ENCODE measurements around the gene MAGOH.
"Not testable (repeated sequence)": the region's sequence is repeated elsewhere in the genome, so short reads cannot be mapped to it uniquely, and the experiment has no call there.

The MAGOH gene

DNA sequence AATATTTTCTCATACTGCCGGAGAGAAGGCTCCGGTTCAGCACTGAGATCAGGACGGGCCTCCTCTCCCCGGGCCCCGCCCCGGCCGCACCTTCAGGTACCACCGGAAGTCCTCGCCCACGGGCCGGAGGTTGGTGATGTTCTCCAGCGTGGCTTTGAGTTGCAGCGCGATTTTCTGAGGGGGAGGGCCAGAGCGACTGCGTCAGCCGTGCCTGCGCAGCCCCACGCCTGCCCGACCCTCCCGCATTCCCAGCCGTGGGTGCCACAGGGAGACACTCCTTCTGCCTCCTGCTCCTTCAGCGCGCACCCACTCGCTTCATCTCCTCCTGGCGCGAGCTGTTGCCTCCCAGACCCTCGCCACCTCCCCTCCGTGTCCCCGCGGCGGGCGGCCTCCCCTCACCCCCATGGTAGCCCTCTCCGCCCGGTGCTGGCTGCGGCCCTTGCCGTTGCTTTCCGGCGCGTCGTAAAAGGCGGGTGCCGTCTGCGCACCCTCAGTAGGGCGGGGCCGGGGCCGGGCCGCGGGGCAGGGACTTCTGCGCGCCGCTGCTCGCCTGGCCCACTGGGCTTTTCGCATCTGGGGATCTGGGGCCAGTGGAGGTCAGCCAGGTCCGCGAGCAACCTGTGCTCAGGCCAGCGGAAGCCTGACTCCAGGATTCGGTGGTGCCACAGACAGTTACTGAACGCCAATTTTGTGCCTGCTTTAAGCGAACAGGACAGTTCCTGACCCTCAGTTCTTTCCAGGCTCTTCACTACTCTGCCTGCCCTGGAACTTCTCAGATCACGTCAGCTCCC lies 18.0 kb downstream of the MAGOH start, which contains the start of gene CZIB:
Gene CZIB (minus strand): TSS at position 464 of the 791 bp plus-strand sequence. CDS start 59 bp downstream, at position 405.
- DNase-seq (ENCODE audit: low read depth): peak; percentile 69

- no peak for DNase-seq (ENCODE audit: low read depth)
Measured at GRCh38 chr1:53219711-53220110, 18.6 kb downstream of the MAGOH start.

GRCh38 chr1:53218201-53218600 lies 20.1 kb downstream of the MAGOH start:
- no peak for DNase-seq (ENCODE audit: low read depth)

- no peak for DNase-seq (ENCODE audit: low read depth)
Measured at GRCh38 chr1:53214376-53214940, 23.9 kb downstream of the MAGOH start.

GRCh38 chr1:53210954-53211353 lies 27.4 kb downstream of the MAGOH start:
- no peak for DNase-seq (ENCODE audit: low read depth)

DNA sequence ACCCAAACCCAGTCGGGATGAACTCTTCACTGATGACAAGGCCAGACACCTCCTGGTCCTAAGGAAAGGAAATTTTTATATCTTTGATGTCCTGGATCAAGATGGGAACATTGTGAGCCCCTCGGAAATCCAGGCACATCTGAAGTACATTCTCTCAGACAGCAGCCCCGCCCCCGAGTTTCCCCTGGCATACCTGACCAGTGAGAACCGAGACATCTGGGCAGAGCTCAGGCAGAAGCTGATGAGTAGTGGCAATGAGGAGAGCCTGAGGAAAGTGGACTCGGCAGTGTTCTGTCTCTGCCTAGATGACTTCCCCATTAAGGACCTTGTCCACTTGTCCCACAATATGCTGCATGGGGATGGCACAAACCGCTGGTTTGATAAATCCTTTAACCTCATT lies 28.0 kb downstream of the MAGOH start:
- no peak for DNase-seq (ENCODE audit: low read depth)

DNA sequence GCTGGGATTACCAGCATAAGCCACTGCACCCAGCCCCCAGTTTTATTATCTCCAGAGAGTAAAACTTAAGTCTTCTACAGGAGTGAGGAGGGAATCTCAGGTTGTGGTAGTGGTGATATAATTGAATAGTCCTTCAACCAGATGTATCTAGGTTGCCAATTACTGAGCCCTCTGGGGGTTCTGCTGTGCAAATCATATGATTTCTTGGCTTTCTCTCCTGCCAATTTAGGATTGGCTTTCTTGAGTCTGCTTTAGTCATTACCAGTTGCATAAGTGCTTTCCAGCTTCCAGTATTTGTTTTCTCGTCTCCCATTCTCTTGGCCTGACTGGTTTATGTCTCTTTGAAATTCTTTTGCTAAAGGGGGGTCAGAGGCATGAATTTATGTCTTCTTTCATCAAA lies 30.6 kb downstream of the MAGOH start:
- DNase-seq (ENCODE audit: low read depth): no peak

DNA sequence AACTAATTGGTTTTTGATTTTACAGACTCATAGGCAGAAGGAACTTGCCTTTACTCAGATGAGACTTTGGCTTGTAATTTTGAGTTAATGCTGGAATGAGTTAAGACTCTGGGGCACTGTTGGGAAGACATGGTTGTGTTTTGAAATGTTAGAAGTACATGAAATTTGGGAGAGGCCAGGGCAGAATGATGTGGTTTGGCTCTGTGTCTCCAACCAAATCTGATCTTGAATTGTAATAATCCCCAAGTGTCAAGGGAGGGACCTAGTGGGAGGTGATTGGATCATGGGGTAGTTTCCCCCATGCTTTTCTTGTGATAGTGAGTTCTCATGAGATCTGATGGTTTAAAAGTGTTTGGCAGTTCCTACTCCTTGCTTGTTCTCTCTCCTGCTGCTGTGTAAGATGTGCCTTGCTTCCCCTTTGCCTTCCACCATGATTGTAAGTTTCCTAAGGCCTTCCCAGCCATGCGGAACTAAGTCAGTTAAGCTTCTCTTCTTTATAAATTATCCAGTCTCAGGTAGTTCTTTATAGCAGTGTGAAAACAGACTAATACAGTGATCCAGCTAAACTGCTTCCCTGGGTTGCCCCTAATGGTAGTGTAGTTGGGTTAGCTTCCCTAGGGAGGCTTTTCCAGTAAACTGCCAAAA lies 31.5 kb downstream of the MAGOH start:
- DNase-seq (ENCODE audit: low read depth): no peak

- DNase-seq (ENCODE audit: low read depth): not testable (repeated sequence)
Measured at GRCh38 chr1:53206083-53206685, 32.1 kb downstream of the MAGOH start.

- not testable (repeated sequence) for DNase-seq (ENCODE audit: low read depth)
Measured at GRCh38 chr1:53205496-53205895, 32.8 kb downstream of the MAGOH start.

DNA sequence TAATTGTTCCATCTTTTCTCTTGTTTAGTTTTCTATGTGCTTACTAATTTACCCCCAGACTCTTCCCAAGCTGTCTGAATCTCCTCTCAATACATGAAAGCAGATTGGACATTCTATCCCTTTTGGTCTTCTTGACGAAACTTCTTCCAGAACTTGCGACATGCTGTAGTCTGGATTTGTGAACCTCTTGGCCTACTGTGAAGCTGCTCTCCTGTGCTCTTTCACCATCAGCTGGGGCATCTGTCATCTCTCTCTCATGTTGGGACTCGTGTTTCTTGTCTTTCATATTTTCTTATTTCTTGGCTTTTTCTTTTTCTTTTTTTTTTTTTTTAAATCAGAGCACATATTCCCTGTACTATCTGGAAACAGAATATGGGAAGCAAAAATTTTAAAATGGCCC lies 34.9 kb downstream of the MAGOH start:
- DNase-seq (ENCODE audit: low read depth): no peak

- DNase-seq (ENCODE audit: low read depth): no peak
Measured at GRCh38 chr1:53198241-53198651, 40.1 kb downstream of the MAGOH start.

- DNase-seq (ENCODE audit: low read depth): no peak
Measured at GRCh38 chr1:53197291-53198200, 40.8 kb downstream of the MAGOH start.

GRCh38 chr1:53196485-53197290 lies 41.6 kb downstream of the MAGOH start, which contains the start of gene CPT2:
CPT2 (plus strand) TSS chr1:53196824; CDS start chr1:53196944, 120 bp downstream.
- DNase-seq (ENCODE audit: low read depth): no peak

GRCh38 chr1:53196017-53196484 lies 42.3 kb downstream of the MAGOH start:
- DNase-seq (ENCODE audit: low read depth): no peak

DNA sequence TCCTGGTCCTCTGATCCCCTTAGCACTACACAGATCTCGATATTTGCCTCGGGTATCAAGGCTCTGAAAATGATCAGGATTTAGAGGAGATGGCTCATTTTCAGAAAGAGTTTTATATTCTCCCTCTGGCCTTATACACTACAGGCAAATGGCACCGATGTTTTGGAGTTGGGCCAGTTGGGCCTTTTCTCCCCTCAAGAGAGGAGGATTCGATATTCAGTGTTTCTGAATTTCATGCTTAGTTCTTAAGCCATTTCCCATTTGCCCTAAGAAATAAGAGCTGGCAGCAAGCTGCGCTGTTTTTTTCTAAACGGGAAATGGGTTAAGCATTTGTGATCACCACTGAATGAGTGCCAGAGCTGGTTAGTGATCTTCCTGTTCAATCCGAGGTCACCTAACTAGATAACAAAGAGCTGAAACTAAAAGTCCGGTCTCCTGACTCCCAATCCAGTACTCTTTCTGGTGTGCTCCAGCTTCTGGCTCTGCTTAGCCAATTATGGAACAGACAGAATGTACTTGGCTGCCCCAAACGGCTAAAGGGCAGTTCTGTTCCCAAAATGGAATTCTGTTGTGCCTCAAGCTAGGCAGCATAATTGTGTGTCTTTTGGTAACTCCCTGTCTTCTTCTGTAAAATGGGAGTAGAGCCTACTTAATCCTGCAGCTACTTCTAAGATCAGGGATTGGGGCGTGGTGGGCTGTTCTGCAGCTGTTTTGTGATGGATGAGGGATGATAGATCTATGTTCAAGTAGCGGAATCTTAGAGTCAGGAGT lies 42.9 kb downstream of the MAGOH start:
- DNase-seq (ENCODE audit: low read depth): no peak

DNA sequence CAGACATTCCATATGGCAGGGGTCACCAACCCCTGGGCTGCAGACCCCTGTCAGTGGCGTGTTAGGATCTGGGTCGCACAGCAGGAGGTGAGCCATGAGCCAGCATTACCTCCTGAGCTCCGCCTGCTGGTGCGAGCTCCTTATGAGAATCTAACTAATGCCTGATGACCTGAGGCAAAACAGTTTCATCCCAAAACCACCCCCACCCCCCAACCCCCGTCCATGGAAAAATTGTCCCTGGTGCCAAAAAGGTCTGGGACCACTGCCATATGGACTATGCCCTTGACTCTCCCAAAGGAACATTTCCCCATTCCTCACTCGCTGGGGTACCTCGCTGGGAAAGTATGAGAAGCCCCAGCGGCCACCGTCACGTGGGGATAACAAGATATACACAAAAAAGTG lies 48.1 kb downstream of the MAGOH start:
- DNase-seq (ENCODE audit: low read depth): no peak

DNA sequence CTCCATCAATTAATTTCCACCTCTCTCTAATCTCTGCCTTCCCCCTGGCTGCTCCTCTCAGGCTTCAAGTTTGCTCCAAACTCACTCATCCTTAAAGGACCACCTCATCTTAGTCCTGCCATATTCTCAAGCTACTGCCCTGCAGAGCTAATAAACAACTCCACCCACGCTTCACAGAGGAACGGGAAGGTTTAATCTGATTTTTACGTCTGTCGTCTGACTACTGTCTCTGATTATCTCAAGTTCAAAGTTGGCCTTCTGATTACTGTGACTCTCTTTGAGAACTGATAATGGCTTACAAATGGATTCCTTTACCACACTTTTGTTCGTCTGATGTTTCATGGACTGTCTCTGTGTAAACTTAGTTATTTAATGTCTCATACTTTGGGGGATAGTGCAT lies 49.3 kb downstream of the MAGOH start:
- DNase-seq (ENCODE audit: low read depth): no peak

DNA sequence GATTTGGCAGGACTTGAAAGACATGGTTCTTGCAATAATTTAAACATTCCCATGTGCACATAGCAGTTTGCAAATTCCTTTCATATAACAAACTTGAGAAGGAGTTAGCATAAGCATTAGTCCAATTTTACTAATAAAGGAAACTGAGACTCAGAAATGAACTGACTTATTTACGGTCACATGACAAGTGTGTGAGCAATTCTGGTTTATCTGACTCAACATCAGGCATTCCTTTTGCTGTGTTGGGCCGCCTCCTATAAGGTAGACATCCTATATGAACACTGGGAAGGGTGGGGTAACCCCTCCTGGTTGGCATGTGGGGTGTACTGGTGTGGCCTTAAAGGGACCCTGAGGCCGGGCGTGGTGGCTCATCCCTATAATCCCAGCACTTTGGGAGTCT lies 50.2 kb downstream of the MAGOH start:
- DNase-seq (ENCODE audit: low read depth): no peak

GRCh38 chr1:53187401-53187800 lies 50.9 kb downstream of the MAGOH start:
- DNase-seq (ENCODE audit: low read depth): no peak

All from HS-5 (cell line).